Adipocyte (in vitro differentiated cells): ENCODE measurements around the gene ADAMTSL2.

Experiments
- DNase-seq: peaks from one replicate; pipeline ENCODE4 v3.0.0-alpha.2; 2015; ENCODE audit warnings: low read depth
- H3K27me3 ChIP-seq: replicated peaks from 2 replicates; pipeline ENCODE4 v1.7.0; 2013; ENCODE audit warnings: mild to moderate bottlenecking, low read length, moderate library complexity; ENCODE audit not compliant: control insufficient read depth, insufficient read depth
- H3K36me3 ChIP-seq: 2 replicates; pipeline ENCODE4 v1.7.0; 2013; ENCODE audit warnings: low read length, mild to moderate bottlenecking, moderate library complexity; ENCODE audit not compliant: control insufficient read depth, insufficient read depth, severe bottlenecking
- H3K4me1 ChIP-seq: 2 replicates; pipeline ENCODE4 v1.7.0; 2013; ENCODE audit warnings: mild to moderate bottlenecking, low read length, moderate library complexity; ENCODE audit not compliant: control insufficient read depth, insufficient read depth
- H3K4me3 ChIP-seq: 2 replicates; pipeline ENCODE4 v1.7.0; 2013; ENCODE audit warnings: mild to moderate bottlenecking, low read length, moderate library complexity
- H3K9ac ChIP-seq: 2 replicates; pipeline ENCODE4 v1.7.0; 2013; ENCODE audit warnings: mild to moderate bottlenecking, low read length, moderate library complexity
- H3K9me3 ChIP-seq: 2 replicates; pipeline ENCODE4 v1.7.0; 2013; ENCODE audit warnings: mild to moderate bottlenecking, low read length, moderate library complexity; ENCODE audit not compliant: control insufficient read depth

Gene ADAMTSL2

GRCh38 chr9:133521122-133522072 lies 13.1 kb upstream of the ADAMTSL2 start:
- H3K4me3 ChIP-seq: no peak overlapping the region
- no peak overlapping the region for H3K9ac ChIP-seq
- DNase-seq: no peak
- no peaks in the 10 kb centered on the region for H3K9me3 ChIP-seq
- H3K4me1 ChIP-seq: no peaks in the 10 kb centered on the region
- H3K27me3 ChIP-seq: peaks cover 31% of the 10 kb centered on the region
- H3K36me3 ChIP-seq: no peaks in the 10 kb centered on the region

- Histone ChIP-seq H3K9ac (no peak overlapping the region), H3K4me1 (no peaks in the 10 kb centered on the region), H3K4me3 (no peak overlapping the region), H3K27me3 (peaks cover 38% of the 10 kb centered on the region), H3K9me3 (no peaks in the 10 kb centered on the region), H3K36me3 (no peaks in the 10 kb centered on the region)
- no peak for DNase-seq
Measured at GRCh38 chr9:133522073-133522910, 12.2 kb upstream of the ADAMTSL2 start.

GRCh38 chr9:133523106-133523505 lies 11.4 kb upstream of the ADAMTSL2 start:
- Histone ChIP-seq H3K9me3 (no peaks in the 10 kb centered on the region), H3K9ac (no peak overlapping the region), H3K36me3 (no peaks in the 10 kb centered on the region), H3K27me3 (peaks cover 43% of the 10 kb centered on the region), H3K4me3 (no peak overlapping the region), H3K4me1 (peaks cover 7% of the 10 kb centered on the region)
- DNase-seq: no peak

GRCh38 chr9:133524146-133524545 lies 10.4 kb upstream of the ADAMTSL2 start:
- no peak for DNase-seq
- Histone ChIP-seq H3K9ac (no peak overlapping the region), H3K27me3 (peaks cover 49% of the 10 kb centered on the region), H3K4me3 (no peak overlapping the region), H3K36me3 (no peaks in the 10 kb centered on the region), H3K9me3 (no peaks in the 10 kb centered on the region), H3K4me1 (peaks cover 8% of the 10 kb centered on the region)

GRCh38 chr9:133524679-133525228 lies 9.8 kb upstream of the ADAMTSL2 start, which contains the start of gene MYMK:
Gene MYMK, minus strand, starts transcription at chr9:133524959. Its CDS starts 115 bp downstream, at chr9:133524844.
- Histone ChIP-seq H3K9me3 (no peaks in the 10 kb centered on the region), H3K9ac (no peak within 1 kb of the TSS), H3K27me3 (peaks cover 55% of the 10 kb centered on the region), H3K4me3 (no peak within 1 kb of the TSS), H3K36me3 (no peaks in the 10 kb centered on the region), H3K4me1 (peaks cover 8% of the 10 kb centered on the region)
- DNase-seq: no peak

GRCh38 chr9:133525677-133526076 lies 8.8 kb upstream of the ADAMTSL2 start:
- Histone ChIP-seq H3K4me1 (peaks cover 8% of the 10 kb centered on the region), H3K9me3 (no peaks in the 10 kb centered on the region), H3K4me3 (no peak overlapping the region), H3K36me3 (no peaks in the 10 kb centered on the region), H3K27me3 (peaks cover 64% of the 10 kb centered on the region), H3K9ac (no peak overlapping the region)
- DNase-seq: no peak

GRCh38 chr9:133526721-133527321 lies 7.7 kb upstream of the ADAMTSL2 start:
- no peaks in the 10 kb centered on the region for H3K36me3 ChIP-seq
- no peak overlapping the region for H3K9ac ChIP-seq
- DNase-seq: no peak
- H3K9me3 ChIP-seq: no peaks in the 10 kb centered on the region
- H3K4me3 ChIP-seq: no peak overlapping the region
- peaks cover 8% of the 10 kb centered on the region for H3K4me1 ChIP-seq
- H3K27me3 ChIP-seq: peaks cover 70% of the 10 kb centered on the region

GRCh38 chr9:133527444-133527920 lies 7.0 kb upstream of the ADAMTSL2 start:
- Histone ChIP-seq H3K36me3 (no peaks in the 10 kb centered on the region), H3K9me3 (no peaks in the 10 kb centered on the region), H3K4me3 (no peak overlapping the region), H3K9ac (no peak overlapping the region), H3K27me3 (peaks cover 73% of the 10 kb centered on the region), H3K4me1 (peaks cover 8% of the 10 kb centered on the region)
- no peak for DNase-seq

- peaks cover 70% of the 10 kb centered on the region for H3K27me3 ChIP-seq
- H3K4me3 ChIP-seq: no peak overlapping the region
- no peaks in the 10 kb centered on the region for H3K9me3 ChIP-seq
- H3K4me1 ChIP-seq: peaks cover 8% of the 10 kb centered on the region
- H3K9ac ChIP-seq: no peak overlapping the region
- no peaks in the 10 kb centered on the region for H3K36me3 ChIP-seq
- DNase-seq: no peak
Measured at GRCh38 chr9:133528001-133528875, 6.3 kb upstream of the ADAMTSL2 start.

- no peak overlapping the region for H3K9ac ChIP-seq
- H3K4me3 ChIP-seq: no peak overlapping the region
- H3K27me3 ChIP-seq: peaks cover 65% of the 10 kb centered on the region
- DNase-seq: no peak
- H3K4me1 ChIP-seq: peaks cover 8% of the 10 kb centered on the region
- no peaks in the 10 kb centered on the region for H3K9me3 ChIP-seq
- no peaks in the 10 kb centered on the region for H3K36me3 ChIP-seq
Measured at GRCh38 chr9:133528876-133529241, 5.6 kb upstream of the ADAMTSL2 start.
